ENCODE data around the gene PRKCA. TPM values are rescaled to one million over a fixed set of nuclear protein-coding genes. Genes with fewer than 3 reads are reported as not detected.

Gene PRKCA
- total RNA-seq, 1 experiment from 2014 or later = 22.6 TPM

- ChIA-PET CTCF (no interaction called here), POLR2A (ENCODE audit: unreplicated experiment) (no interaction called here)
- H3K36me3 ChIP-seq (ENCODE audit: low read depth, low read length) = peaks cover 19% of the 10 kb centered on the region
- no peaks in the 10 kb centered on the region for H3K9me3 ChIP-seq (ENCODE audit: low read length)
- H3F3A ChIP-seq (ENCODE audit: low read length, unreplicated experiment) = no peaks in the 10 kb centered on the region
- no peak overlapping the region for H2AFZ ChIP-seq (ENCODE audit: low read length)
- intact Hi-C loops (cut with micrococcal nuclease) = no loop called here
- ATAC-seq (no peak), DNase-seq (no peak)
- H3K79me2 ChIP-seq (ENCODE audit: low read length) = peaks cover 27% of the 10 kb centered on the region
- H3K9me2 ChIP-seq (replicated peaks; ENCODE audit: low read length) = no peaks in the 10 kb centered on the region
- H3K4me1 ChIP-seq (ENCODE audit: insufficient read depth, low read length) = no peaks in the 10 kb centered on the region
- TF ChIP-seq, protein P1, sequence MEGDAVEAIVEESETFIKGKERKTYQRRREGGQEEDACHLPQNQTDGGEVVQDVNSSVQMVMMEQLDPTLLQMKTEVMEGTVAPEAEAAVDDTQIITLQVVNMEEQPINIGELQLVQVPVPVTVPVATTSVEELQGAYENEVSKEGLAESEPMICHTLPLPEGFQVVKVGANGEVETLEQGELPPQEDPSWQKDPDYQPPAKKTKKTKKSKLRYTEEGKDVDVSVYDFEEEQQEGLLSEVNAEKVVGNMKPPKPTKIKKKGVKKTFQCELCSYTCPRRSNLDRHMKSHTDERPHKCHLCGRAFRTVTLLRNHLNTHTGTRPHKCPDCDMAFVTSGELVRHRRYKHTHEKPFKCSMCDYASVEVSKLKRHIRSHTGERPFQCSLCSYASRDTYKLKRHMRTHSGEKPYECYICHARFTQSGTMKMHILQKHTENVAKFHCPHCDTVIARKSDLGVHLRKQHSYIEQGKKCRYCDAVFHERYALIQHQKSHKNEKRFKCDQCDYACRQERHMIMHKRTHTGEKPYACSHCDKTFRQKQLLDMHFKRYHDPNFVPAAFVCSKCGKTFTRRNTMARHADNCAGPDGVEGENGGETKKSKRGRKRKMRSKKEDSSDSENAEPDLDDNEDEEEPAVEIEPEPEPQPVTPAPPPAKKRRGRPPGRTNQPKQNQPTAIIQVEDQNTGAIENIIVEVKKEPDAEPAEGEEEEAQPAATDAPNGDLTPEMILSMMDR (conservative IDR thresholded peaks at IDR 0.05; ENCODE audit: low read depth, low read length) = no peak
- TF ChIP-seq EZH2 (IDR thresholded peaks at IDR 0.05; ENCODE audit: low read length, unreplicated experiment) (no peak), EZH2phosphoT487 (IDR thresholded peaks at IDR 0.05; ENCODE audit: borderline replicate concordance, low read length) (no peak)
- no peak overlapping the region for H3K4me3 ChIP-seq (ENCODE audit: low read length)
- no peak overlapping the region for H3K9ac ChIP-seq (ENCODE audit: low read length)
- BruUV-seq (replicated peaks) = no TSS peak
- H3K27ac ChIP-seq (ENCODE audit: low read length) = no peak overlapping the region
- no peaks in the 10 kb centered on the region for H4K20me1 ChIP-seq (ENCODE audit: low read length)
- no peak overlapping the region for H3K4me2 ChIP-seq (ENCODE audit: low read length)
- no peaks in the 10 kb centered on the region for H3K27me3 ChIP-seq (ENCODE audit: low read length)
These were observed 90.5 kb downstream of the PRKCA start for GRCh38 chr17:66392783-66393437.

GRCh38 chr17:66395961-66396360, 93.5 kb downstream of the PRKCA start:
- ChIA-PET POLR2A (ENCODE audit: unreplicated experiment) (interaction anchor here (0.6 kb wide), 1 partner anchor 12 kb away, joined by 5 read pairs; no protein-coding TSS in a partner anchor), CTCF (interaction anchor here (0.6 kb wide), 1 partner anchor 78 kb away, joined by 4 read pairs; no protein-coding TSS in a partner anchor)
- H3K27ac ChIP-seq (ENCODE audit: low read length) = no peak overlapping the region
- no peaks in the 10 kb centered on the region for H3K9me2 ChIP-seq (replicated peaks; ENCODE audit: low read length)
- H3K79me2 ChIP-seq (ENCODE audit: low read length) = peaks cover 28% of the 10 kb centered on the region
- H3K9ac ChIP-seq (ENCODE audit: low read length) = no peak overlapping the region
- TF ChIP-seq, protein P1 (conservative IDR thresholded peaks at IDR 0.05; ENCODE audit: low read depth, low read length) = no peak
- TF ChIP-seq EZH2phosphoT487 (IDR thresholded peaks at IDR 0.05; ENCODE audit: borderline replicate concordance, low read length) = no peak
- TF ChIP-seq EZH2 (IDR thresholded peaks at IDR 0.05; ENCODE audit: low read length, unreplicated experiment) = no peak
- H4K20me1 ChIP-seq (ENCODE audit: low read length) = no peaks in the 10 kb centered on the region
- no peaks in the 10 kb centered on the region for H3K4me1 ChIP-seq (ENCODE audit: insufficient read depth, low read length)
- no peaks in the 10 kb centered on the region for H3F3A ChIP-seq (ENCODE audit: low read length, unreplicated experiment)
- no peak overlapping the region for H2AFZ ChIP-seq (ENCODE audit: low read length)
- H3K4me2 ChIP-seq (ENCODE audit: low read length) = no peak overlapping the region
- H3K36me3 ChIP-seq (ENCODE audit: low read depth, low read length) = peaks cover 14% of the 10 kb centered on the region
- DNase-seq = no peak
- intact Hi-C loops (cut with micrococcal nuclease) = no loop called here
- BruUV-seq (replicated peaks) = no TSS peak
- H3K9me3 ChIP-seq (ENCODE audit: low read length) = peaks cover 4% of the 10 kb centered on the region; the same call in 1 of the 2 replicates
- no peak overlapping the region for H3K4me3 ChIP-seq (ENCODE audit: low read length)
- H3K27me3 ChIP-seq (ENCODE audit: low read length) = no peaks in the 10 kb centered on the region
- no peak for ATAC-seq

- ChIA-PET CTCF (no interaction called here), POLR2A (ENCODE audit: unreplicated experiment) (no interaction called here)
- Histone ChIP-seq H3K79me2 (ENCODE audit: low read length) (peaks cover 35% of the 10 kb centered on the region), H3K9me3 (ENCODE audit: low read length) (peaks cover 4% of the 10 kb centered on the region; the same call in 1 of the 2 replicates), H3K27me3 (ENCODE audit: low read length) (no peaks in the 10 kb centered on the region), H3K36me3 (ENCODE audit: low read depth, low read length) (peaks cover 14% of the 10 kb centered on the region), H2AFZ (ENCODE audit: low read length) (no peak overlapping the region), H3K9me2 (replicated peaks; ENCODE audit: low read length) (no peaks in the 10 kb centered on the region), H3K27ac (ENCODE audit: low read length) (no peak overlapping the region), H3K4me1 (ENCODE audit: insufficient read depth, low read length) (no peaks in the 10 kb centered on the region), H3F3A (ENCODE audit: low read length, unreplicated experiment) (no peaks in the 10 kb centered on the region), H3K4me2 (ENCODE audit: low read length) (no peak overlapping the region), H3K4me3 (ENCODE audit: low read length) (no peak overlapping the region), H4K20me1 (ENCODE audit: low read length) (no peaks in the 10 kb centered on the region), H3K9ac (ENCODE audit: low read length) (no peak overlapping the region)
- ATAC-seq (no peak), DNase-seq (no peak)
- no peak for TF ChIP-seq EZH2phosphoT487 (IDR thresholded peaks at IDR 0.05; ENCODE audit: borderline replicate concordance, low read length)
- BruUV-seq (replicated peaks) = no TSS peak
- intact Hi-C loops (cut with micrococcal nuclease) = no loop called here
These were observed 95.1 kb downstream of the PRKCA start for GRCh38 chr17:66397486-66397885.
